PC-3 (cell line): ENCODE data around the gene LMO1. TPM values are rescaled to one million over a fixed set of nuclear protein-coding genes. Genes with fewer than 3 reads are reported as not detected.

Source experiments
- ATAC-seq: fragments of 200-7000 bp; cut with Tn5 transposase; 2 replicates; pipeline ENCODE4 v1.9.1; 2020; ENCODE audit warnings: mild to moderate bottlenecking, moderate library complexity
- BruUV-seq: library from RNA; stranded (reverse); fragments of 400-500 nt; replicated peaks from 2 replicates; lab custom pipeline; 2021; lab: Mats Ljungman, UMichigan
- CTCF ChIA-PET: fragments of 300-600 bp; sonication (Branson Sonifier 250); formaldehyde crosslinking; loops from one replicate; lab custom pipeline; 2022; ENCODE audit warnings: antibody characterized with exemption; lab: Charles Lee
- POLR2A ChIA-PET: fragments of 300-600 bp; sonication (Branson Sonifier 250); formaldehyde crosslinking; loops from one replicate; lab custom pipeline; 2022; ENCODE audit warnings: antibody characterized with exemption; ENCODE audit not compliant: unreplicated experiment; lab: Charles Lee
- DNase-seq: peaks from one replicate; pipeline ENCODE4 v3.0.0-alpha.2; 2015
- H2AFZ ChIP-seq: fragments of 300-600 bp; sonication (generic); 2 replicates; pipeline ENCODE4 v1.6.0; 2016; ENCODE audit warnings: antibody characterized with exemption, low read length
- H3F3A ChIP-seq: fragments of 300-600 bp; sonication (generic); one replicate; pipeline ENCODE4 v1.6.0; 2017; ENCODE audit warnings: antibody characterized with exemption, low read length, control low read depth, mild to moderate bottlenecking; ENCODE audit not compliant: unreplicated experiment
- H3K27ac ChIP-seq: fragments of 300-600 bp; sonication (generic); 2 replicates; pipeline ENCODE4 v1.5.1; 2016; ENCODE audit warnings: mild to moderate bottlenecking, low read length
- H3K27me3 ChIP-seq: fragments of 300-600 bp; sonication (generic); 2 replicates; pipeline ENCODE4 v1.6.1; 2016; ENCODE audit warnings: low read length, mixed read lengths
- H3K36me3 ChIP-seq: fragments of 300-600 bp; sonication (generic); 2 replicates; pipeline ENCODE4 v1.6.1; 2016; ENCODE audit warnings: low read depth, mixed run types, low read length, mixed read lengths
- H3K4me1 ChIP-seq: fragments of 300-600 bp; sonication (generic); 2 replicates; pipeline ENCODE4 v1.5.1; 2016; ENCODE audit warnings: low read length; ENCODE audit not compliant: insufficient read depth
- H3K4me2 ChIP-seq: fragments of 300-600 bp; sonication (generic); 2 replicates; pipeline ENCODE4 v1.6.0; 2016; ENCODE audit warnings: low read length
- H3K4me3 ChIP-seq: fragments of 300-600 bp; sonication (generic); 2 replicates; pipeline ENCODE4 v1.5.1; 2016; ENCODE audit warnings: mild to moderate bottlenecking, low read length, mixed read lengths
- H3K79me2 ChIP-seq: fragments of 300-600 bp; sonication (generic); 2 replicates; pipeline ENCODE4 v1.6.1; 2017; ENCODE audit warnings: low read length, mixed read lengths
- H3K9ac ChIP-seq: fragments of 300-600 bp; sonication (generic); 2 replicates; pipeline ENCODE4 v1.6.0; 2016; ENCODE audit warnings: mild to moderate bottlenecking, low read length
- H3K9me2 ChIP-seq: fragments of 300-600 bp; sonication (generic); replicated peaks from 2 replicates; pipeline ENCODE4 v1.6.1; 2016; ENCODE audit warnings: mixed run types, low read length, mixed read lengths
- H3K9me3 ChIP-seq: fragments of 300-600 bp; sonication (generic); 2 replicates; pipeline ENCODE4 v1.6.1; 2016; ENCODE audit warnings: low read length, mixed read lengths
- H4K20me1 ChIP-seq: fragments of 300-600 bp; sonication (generic); 2 replicates; pipeline ENCODE4 v1.6.1; 2016; ENCODE audit warnings: low read length, mixed read lengths
- EZH2 ChIP-seq: fragments of 300-600 bp; sonication (generic); IDR thresholded peaks from one replicate; pipeline ENCODE4 v1.6.1; 2017; ENCODE audit warnings: antibody characterized with exemption, mild to moderate bottlenecking, low read length; ENCODE audit not compliant: unreplicated experiment
- EZH2phosphoT487 ChIP-seq: fragments of 300-600 bp; sonication (generic); IDR thresholded peaks from 2 replicates; pipeline ENCODE4 v1.6.1; 2018; ENCODE audit warnings: mild to moderate bottlenecking, antibody characterized with exemption, low read length, borderline replicate concordance
- intact Hi-C: fragments of 100-400 bp; cut with micrococcal nuclease; formaldehyde crosslinking; loops from 2 replicates; pipeline ENCODE4 v1.9.0; 2023
- total RNA-seq: library from RNA; depleted of rRNA; stranded (reverse); fragments of >200 nt; gene quantifications from 2 replicates; pipeline ENCODE4 v1.2.3, GENCODE V29; 2014
- TF ChIP-seq, protein P1 (sequence below): fragments of 300-600 bp; sonication (generic); conservative IDR thresholded peaks from 2 replicates; pipeline ENCODE4 v1.5.1; 2017; ENCODE audit warnings: antibody characterized with exemption, low read depth, mild to moderate bottlenecking, low read length

Gene LMO1
- total RNA-seq, 1 experiment from 2014 or later, result 0.15 TPM

GRCh38 chr11:8219257-8220021 is 44.2 kb downstream of the LMO1 start:
- Histone ChIP-seq H3K9me3 (no peaks in the 10 kb centered on the region), H3F3A (no peaks in the 10 kb centered on the region), H3K27me3 (peaks cover 13% of the 10 kb centered on the region; the same call in 1 of the 2 replicates), H2AFZ (no peak overlapping the region), H3K9me2 (no peaks in the 10 kb centered on the region), H3K9ac (no peak overlapping the region), H3K4me1 (no peaks in the 10 kb centered on the region), H3K4me2 (no peak overlapping the region), H3K79me2 (no peaks in the 10 kb centered on the region), H4K20me1 (no peaks in the 10 kb centered on the region), H3K4me3 (no peak overlapping the region), H3K27ac (no peak overlapping the region), H3K36me3 (no peaks in the 10 kb centered on the region)
- ATAC-seq, result peak; percentile 94
- TF ChIP-seq EZH2 (no peak), EZH2phosphoT487 (no peak)
- TF ChIP-seq, protein P1, sequence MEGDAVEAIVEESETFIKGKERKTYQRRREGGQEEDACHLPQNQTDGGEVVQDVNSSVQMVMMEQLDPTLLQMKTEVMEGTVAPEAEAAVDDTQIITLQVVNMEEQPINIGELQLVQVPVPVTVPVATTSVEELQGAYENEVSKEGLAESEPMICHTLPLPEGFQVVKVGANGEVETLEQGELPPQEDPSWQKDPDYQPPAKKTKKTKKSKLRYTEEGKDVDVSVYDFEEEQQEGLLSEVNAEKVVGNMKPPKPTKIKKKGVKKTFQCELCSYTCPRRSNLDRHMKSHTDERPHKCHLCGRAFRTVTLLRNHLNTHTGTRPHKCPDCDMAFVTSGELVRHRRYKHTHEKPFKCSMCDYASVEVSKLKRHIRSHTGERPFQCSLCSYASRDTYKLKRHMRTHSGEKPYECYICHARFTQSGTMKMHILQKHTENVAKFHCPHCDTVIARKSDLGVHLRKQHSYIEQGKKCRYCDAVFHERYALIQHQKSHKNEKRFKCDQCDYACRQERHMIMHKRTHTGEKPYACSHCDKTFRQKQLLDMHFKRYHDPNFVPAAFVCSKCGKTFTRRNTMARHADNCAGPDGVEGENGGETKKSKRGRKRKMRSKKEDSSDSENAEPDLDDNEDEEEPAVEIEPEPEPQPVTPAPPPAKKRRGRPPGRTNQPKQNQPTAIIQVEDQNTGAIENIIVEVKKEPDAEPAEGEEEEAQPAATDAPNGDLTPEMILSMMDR, result peak; percentile 72
- CTCF ChIA-PET, result interaction anchor here (1.1 kb wide), 1 partner anchor 347 kb away, joined by 3 read pairs; no protein-coding TSS in a partner anchor
- POLR2A ChIA-PET, result no interaction called here
- BruUV-seq, result no TSS peak
- intact Hi-C loops, result no loop called here
- DNase-seq, result peak; percentile 67

GRCh38 chr11:8218840-8219239 is 44.8 kb downstream of the LMO1 start:
- H3K27me3 ChIP-seq, result peaks cover 13% of the 10 kb centered on the region; the same call in 1 of the 2 replicates
- no peak overlapping the region for H3K4me2 ChIP-seq
- intact Hi-C loops, result no loop called here
- no peaks in the 10 kb centered on the region for H3K79me2 ChIP-seq
- BruUV-seq, result no TSS peak
- no peaks in the 10 kb centered on the region for H3K9me2 ChIP-seq
- no peak overlapping the region for H3K27ac ChIP-seq
- ChIA-PET CTCF (no interaction called here), POLR2A (no interaction called here)
- H4K20me1 ChIP-seq, result no peaks in the 10 kb centered on the region
- H3K9ac ChIP-seq, result no peak overlapping the region
- H2AFZ ChIP-seq, result no peak overlapping the region
- no peak for DNase-seq
- no peaks in the 10 kb centered on the region for H3K9me3 ChIP-seq
- peak; percentile 29; the same call in 1 of the 2 replicates for ATAC-seq
- H3K36me3 ChIP-seq, result no peaks in the 10 kb centered on the region
- H3F3A ChIP-seq, result no peaks in the 10 kb centered on the region
- H3K4me3 ChIP-seq, result no peak overlapping the region
- H3K4me1 ChIP-seq, result no peaks in the 10 kb centered on the region
- TF ChIP-seq, protein P1, result no peak
- TF ChIP-seq EZH2, result no peak
- no peak for TF ChIP-seq EZH2phosphoT487

DNA sequence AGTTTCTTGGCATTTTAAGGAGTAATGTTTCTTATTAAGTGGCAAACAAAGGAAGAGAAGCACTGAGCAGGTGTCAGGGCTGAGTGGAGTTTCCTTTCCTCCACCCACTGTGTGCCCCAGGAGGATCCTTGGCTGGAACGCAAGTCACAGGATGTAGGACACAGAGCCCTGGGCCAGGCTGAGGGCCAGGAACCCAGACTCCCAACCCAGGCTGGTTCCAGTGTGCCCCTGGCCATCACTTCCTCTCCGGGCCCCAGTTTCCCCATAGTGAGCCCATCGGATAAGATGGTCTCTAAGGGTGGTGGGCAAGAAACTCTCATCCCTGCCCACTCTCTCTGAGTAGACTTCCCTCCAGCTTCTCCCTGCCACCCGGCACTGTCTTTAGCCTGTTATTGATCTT is 45.3 kb downstream of the LMO1 start:
- Histone ChIP-seq H3K27ac (no peak overlapping the region), H3K27me3 (peaks cover 13% of the 10 kb centered on the region; the same call in 1 of the 2 replicates), H3K4me1 (no peaks in the 10 kb centered on the region), H2AFZ (no peak overlapping the region), H3K9me3 (no peaks in the 10 kb centered on the region), H3K9ac (no peak overlapping the region), H4K20me1 (no peaks in the 10 kb centered on the region), H3K4me2 (no peak overlapping the region), H3K4me3 (no peak overlapping the region), H3K9me2 (no peaks in the 10 kb centered on the region), H3K79me2 (no peaks in the 10 kb centered on the region), H3F3A (no peaks in the 10 kb centered on the region), H3K36me3 (no peaks in the 10 kb centered on the region)
- ChIA-PET POLR2A (no interaction called here), CTCF (no interaction called here)
- no peak for ATAC-seq
- DNase-seq, result no peak
- no TSS peak for BruUV-seq
- TF ChIP-seq EZH2 (no peak), EZH2phosphoT487 (no peak)
- TF ChIP-seq, protein P1, result no peak
- intact Hi-C loops, result no loop called here
